Activated CD4-positive, CD25-positive, alpha-beta regulatory T cell treated with anti-CD3 and anti-CD28 coated beads, Interleukin-2, amount 50 U/mL, for 16 hours (primary cell): Measurements from ENCODE around the gene STX2.
"Not testable (repeated sequence)": the region's sequence is repeated elsewhere in the genome, so short reads cannot be mapped to it uniquely, and the experiment has no call there.

Experiments
- DNase-seq: peaks from one replicate; pipeline ENCODE4 v3.0.0-alpha.2; 2020; ENCODE audit warnings: low read depth, low spot score

Gene STX2

DNA sequence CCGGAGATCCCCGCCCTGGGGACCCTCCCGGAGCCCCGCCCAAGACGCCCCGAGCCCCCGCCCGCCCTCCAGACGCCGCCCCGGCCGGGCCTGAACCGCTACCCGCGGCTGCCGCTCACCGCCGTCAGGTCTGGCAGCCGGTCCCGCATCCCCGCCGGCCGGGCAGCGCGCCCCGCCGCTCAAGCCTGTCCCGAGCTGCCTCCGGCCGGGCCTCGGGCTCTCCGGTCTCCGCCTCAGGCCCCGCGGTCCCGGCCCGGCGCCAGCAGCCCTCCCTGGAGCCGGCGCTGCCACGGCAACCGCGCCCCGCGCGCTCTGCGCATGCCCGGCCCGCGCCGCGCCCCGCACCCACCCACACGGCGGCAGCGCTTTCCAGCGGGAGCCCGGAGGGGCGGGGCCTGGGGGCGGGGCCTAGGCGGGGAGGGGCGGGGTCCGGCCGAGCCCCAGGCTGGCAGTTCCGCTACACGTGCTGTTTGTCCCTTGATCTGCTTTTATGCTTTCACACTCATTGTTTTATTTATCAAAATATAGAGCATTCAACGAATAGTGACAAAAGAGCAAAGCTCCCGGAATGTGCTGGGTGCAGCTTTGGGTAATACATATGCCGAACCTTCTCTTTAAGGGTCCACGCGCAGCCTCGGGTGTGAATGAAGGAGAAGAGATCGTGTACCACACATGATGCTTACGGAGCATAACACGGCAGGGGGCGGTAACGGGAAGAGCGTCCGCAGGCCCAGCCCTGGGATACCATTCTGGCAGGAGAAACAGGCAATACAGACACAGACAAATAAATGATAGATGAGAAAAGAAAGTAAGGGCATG lies at the start of gene STX2:
TSS of gene STX2 (minus strand) at position 300 of the 819 bp plus-strand sequence. CDS start at position 149, 151 bp downstream.
- DNase-seq, result peak; percentile 84

- not testable (repeated sequence) for DNase-seq
Observed at GRCh38 chr12:130887190-130887589, 48.1 kb upstream of the STX2 start.

DNA sequence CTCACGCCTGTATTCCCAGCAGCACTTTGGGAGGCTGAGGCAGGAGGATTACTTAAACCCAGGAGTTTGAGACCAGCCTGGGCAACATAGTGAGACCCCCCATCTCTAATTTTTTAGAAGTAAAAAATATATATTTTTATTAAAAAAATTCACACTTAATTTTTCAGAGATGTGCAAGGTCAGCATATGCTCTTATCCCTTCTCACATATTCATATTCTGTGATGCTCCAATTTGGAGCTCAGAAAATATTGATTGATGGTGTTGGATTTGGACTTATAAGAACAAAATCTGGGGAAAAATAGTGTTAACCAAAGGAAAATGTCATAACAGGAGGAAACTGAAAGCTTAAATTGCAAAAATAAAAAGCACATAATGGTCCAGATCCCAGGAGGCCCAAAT lies 42.5 kb upstream of the STX2 start:
- no peak for DNase-seq

- no peak for DNase-seq
Observed at GRCh38 chr12:130881046-130881445, 42.0 kb upstream of the STX2 start.

- DNase-seq, result no peak
Observed at GRCh38 chr12:130880411-130880885, 41.4 kb upstream of the STX2 start.

- no peak for DNase-seq
Observed at GRCh38 chr12:130879781-130880389, 40.8 kb upstream of the STX2 start.

GRCh38 chr12:130879212-130879686 lies 40.2 kb upstream of the STX2 start:
- no peak for DNase-seq

DNA sequence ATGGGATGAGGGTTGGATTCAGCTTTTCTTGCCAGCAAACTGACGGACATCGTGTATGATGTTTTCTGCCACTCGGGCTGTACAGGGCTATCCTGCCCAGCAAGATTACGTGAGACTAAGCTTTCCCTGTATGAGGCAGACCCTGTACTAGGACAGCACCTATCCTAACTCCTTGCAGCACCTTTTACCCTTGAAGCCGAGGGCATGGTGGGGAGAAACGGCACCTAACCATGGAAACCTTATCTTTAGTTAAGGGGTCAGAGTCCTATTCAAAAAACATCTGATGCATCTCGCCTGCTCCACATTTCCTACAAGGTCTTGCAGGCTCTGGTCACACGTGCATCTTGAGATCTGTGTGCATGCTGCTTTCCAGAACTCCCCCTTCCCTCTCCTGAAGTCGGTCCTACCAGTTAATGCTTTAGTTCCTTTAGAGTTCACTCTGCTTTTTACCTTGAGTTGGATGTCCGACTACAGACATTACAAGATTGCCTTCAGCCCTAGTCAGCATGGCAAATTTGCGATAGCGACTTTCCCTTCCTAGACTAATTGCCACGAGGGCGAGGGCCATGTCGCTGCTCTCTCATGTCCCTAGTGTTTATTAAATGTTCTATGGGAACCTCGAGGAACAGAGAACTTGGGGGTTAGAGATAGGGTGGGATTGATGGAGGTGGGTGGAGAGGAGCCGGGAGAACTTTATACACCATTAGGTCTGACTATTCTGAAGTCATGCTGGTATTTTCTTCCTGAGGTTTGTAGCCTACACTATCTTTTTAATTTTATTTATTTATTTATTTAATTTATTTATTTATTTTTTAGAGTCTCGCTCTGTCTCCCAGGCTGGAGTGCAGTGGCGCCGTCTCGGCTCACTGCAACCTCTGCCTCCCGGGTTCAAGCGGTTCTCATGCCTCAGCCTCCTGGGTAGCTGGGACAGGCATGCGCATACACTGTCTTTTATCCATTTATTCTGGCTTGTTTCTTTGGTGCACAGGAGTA lies 39.4 kb upstream of the STX2 start:
- DNase-seq, result no peak

GRCh38 chr12:130877333-130877732 lies 38.3 kb upstream of the STX2 start:
- DNase-seq, result no peak

GRCh38 chr12:130876758-130877157 lies 37.7 kb upstream of the STX2 start:
- no peak for DNase-seq

DNA sequence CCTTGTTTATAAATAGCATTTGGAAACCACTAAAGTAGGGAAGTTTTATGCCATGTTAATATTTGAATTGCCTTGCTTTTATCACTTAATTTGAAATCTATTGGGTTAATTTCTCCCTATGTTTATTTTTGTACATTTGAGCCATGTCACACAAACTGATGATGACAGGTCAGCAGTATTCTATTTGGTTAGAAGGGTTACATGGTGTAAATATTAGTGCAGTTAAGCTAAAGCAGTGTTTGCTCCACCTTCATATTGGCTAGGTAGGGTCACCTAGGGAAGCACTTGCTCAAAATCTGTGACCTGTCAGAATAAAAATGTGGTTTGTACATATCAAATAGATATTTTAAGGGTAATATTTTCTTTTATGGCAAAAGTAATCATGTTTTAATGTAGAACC lies 37.2 kb upstream of the STX2 start:
- DNase-seq, result no peak

- not testable (repeated sequence) for DNase-seq
Observed at GRCh38 chr12:130875708-130876107, 36.7 kb upstream of the STX2 start.

GRCh38 chr12:130875193-130875592 lies 36.1 kb upstream of the STX2 start:
- no peak for DNase-seq

DNA sequence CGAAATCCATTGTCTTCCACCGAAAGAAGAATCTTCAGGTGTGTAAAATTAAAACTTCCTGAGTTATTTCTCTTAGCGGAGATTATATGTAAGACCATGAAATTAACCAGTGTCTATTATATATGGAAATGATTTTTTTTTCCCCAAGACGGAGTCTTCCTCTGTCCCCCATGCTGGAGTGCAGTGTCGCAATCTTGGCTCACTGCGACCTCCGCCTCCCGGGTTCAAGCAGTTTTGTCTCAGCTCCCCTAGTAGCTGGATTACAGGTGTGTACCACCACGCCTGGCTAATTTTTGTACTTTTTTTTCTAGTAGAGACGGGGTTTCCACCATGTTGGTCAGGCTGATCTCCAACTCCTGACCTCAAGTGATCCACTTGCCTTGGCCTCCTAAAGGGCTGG lies 35.6 kb upstream of the STX2 start:
- DNase-seq, result no peak

- DNase-seq, result no peak
Observed at GRCh38 chr12:130873825-130874224, 34.8 kb upstream of the STX2 start.

- no peak for DNase-seq
Observed at GRCh38 chr12:130873106-130873795, 34.2 kb upstream of the STX2 start.

GRCh38 chr12:130872179-130873096 lies 33.4 kb upstream of the STX2 start:
- DNase-seq, result peak; percentile 7

DNA sequence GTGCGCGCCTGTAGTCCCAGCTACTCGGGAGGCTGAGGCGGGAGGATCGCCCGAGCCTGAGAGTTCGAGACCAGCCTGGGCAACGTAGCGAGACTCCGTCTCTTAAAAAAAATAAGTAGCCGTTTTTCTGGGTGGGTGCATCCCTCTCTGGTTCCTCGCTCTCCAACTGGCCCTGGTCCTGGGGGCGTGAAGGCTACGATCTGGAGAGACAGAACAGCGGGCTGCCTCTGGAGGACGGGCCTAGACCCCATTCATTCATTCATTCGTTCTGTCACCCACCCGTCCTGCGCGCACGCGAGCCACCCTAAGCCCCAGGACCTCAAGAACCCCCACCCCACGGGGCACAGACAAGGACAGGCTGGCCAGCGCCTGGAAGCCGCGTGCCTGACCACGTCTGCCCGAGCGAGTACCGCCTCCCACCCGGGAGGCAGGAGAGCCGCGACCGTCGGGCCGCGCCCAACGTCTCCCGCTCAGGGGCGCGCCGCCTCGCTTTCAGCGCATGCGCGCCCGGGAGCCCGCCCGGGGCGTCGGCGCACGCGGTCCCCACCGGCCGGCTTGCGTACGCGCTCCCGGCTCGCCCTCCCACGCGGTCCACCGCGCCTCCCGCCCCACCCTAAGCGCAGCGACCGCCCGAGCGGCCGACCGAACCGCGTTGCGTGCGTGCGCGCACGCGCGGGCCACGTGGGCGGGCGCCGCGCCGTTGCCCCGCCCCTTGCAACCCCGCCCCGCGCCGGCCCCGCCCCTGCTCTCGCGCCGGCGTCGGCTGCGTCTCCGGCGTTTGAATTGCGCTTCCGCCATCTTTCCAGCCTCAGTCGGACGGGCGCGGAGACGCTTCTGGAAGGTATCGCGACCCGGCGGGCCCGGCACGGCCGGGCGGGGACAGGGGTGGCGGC lies 32.5 kb upstream of the STX2 start, which contains the start of gene RAN:
TSS of gene RAN (plus strand) at position 781 of the 893 bp plus-strand sequence. CDS start 528 bp downstream, outside the sequence.
- peak; percentile 84 for DNase-seq
